ENCODE data around the gene EBP.
"Not testable (repeated sequence)": the region's sequence is repeated elsewhere in the genome, so short reads cannot be mapped to it uniquely, and the experiment has no call there.

The EBP gene

GRCh38 chrX:48493890-48494364, 27.7 kb upstream of the EBP start:
- peak; percentile 33 for DNase-seq (ENCODE audit: low spot score)

- DNase-seq (ENCODE audit: low spot score): no peak
Observed at GRCh38 chrX:48496660-48497059, 24.9 kb upstream of the EBP start.

GRCh38 chrX:48497871-48498270, 23.7 kb upstream of the EBP start:
- DNase-seq (ENCODE audit: low spot score): no peak

- DNase-seq (ENCODE audit: low spot score): peak; percentile 52
Observed at GRCh38 chrX:48498374-48498809, 23.2 kb upstream of the EBP start.

- DNase-seq (ENCODE audit: low spot score): no peak
Observed at GRCh38 chrX:48504261-48504660, 17.3 kb upstream of the EBP start.

- no peak for DNase-seq (ENCODE audit: low spot score)
Observed at GRCh38 chrX:48505481-48505880, 16.1 kb upstream of the EBP start.

GRCh38 chrX:48507246-48507645, 14.4 kb upstream of the EBP start:
- no peak for DNase-seq (ENCODE audit: low spot score)

GRCh38 chrX:48508400-48509244, 13.0 kb upstream of the EBP start, which contains the start of gene PORCN:
Gene PORCN, plus strand, starts transcription at chrX:48508992. Its CDS starts 829 bp downstream, at chrX:48509821.
- DNase-seq (ENCODE audit: low spot score): no peak

- DNase-seq (ENCODE audit: low spot score): no peak
Observed at GRCh38 chrX:48509245-48509590, 12.4 kb upstream of the EBP start.

GRCh38 chrX:48509619-48510018, 12.0 kb upstream of the EBP start:
- DNase-seq (ENCODE audit: low spot score): no peak

- DNase-seq (ENCODE audit: low spot score): no peak
Observed at GRCh38 chrX:48511560-48511959, 10.0 kb upstream of the EBP start.

GRCh38 chrX:48512371-48512935, 9.2 kb upstream of the EBP start:
- no peak for DNase-seq (ENCODE audit: low spot score)

GRCh38 chrX:48513670-48514069, 7.9 kb upstream of the EBP start:
- DNase-seq (ENCODE audit: low spot score): no peak

- no peak for DNase-seq (ENCODE audit: low spot score)
Observed at GRCh38 chrX:48514126-48514806, 7.3 kb upstream of the EBP start.

GRCh38 chrX:48514868-48515460, 6.6 kb upstream of the EBP start:
- DNase-seq (ENCODE audit: low spot score): no peak

- DNase-seq (ENCODE audit: low spot score): no peak
Observed at GRCh38 chrX:48515842-48516241, 5.8 kb upstream of the EBP start.

GRCh38 chrX:48516285-48516684, 5.3 kb upstream of the EBP start:
- no peak for DNase-seq (ENCODE audit: low spot score)

- DNase-seq (ENCODE audit: low spot score): no peak
Observed at GRCh38 chrX:48516987-48517386, 4.6 kb upstream of the EBP start.

GRCh38 chrX:48519481-48519880, 2.1 kb upstream of the EBP start:
- DNase-seq (ENCODE audit: low spot score): not testable (repeated sequence)

GRCh38 chrX:48520455-48520854, 1.2 kb upstream of the EBP start:
- no peak for DNase-seq (ENCODE audit: low spot score)

- DNase-seq (ENCODE audit: low spot score): no peak
Observed at GRCh38 chrX:48520976-48521352, 644 bp upstream of the EBP start.

GRCh38 chrX:48522291-48522690, 683 bp downstream of the EBP start:
- no peak for DNase-seq (ENCODE audit: low spot score)

- DNase-seq (ENCODE audit: low spot score): no peak
Observed at GRCh38 chrX:48523682-48524081, 2.1 kb downstream of the EBP start.
